ENCODE data around the gene PLCB4.
"Not testable (repeated sequence)": the region's sequence is repeated elsewhere in the genome, so short reads cannot be mapped to it uniquely, and the experiment has no call there.

Gene PLCB4

DNA sequence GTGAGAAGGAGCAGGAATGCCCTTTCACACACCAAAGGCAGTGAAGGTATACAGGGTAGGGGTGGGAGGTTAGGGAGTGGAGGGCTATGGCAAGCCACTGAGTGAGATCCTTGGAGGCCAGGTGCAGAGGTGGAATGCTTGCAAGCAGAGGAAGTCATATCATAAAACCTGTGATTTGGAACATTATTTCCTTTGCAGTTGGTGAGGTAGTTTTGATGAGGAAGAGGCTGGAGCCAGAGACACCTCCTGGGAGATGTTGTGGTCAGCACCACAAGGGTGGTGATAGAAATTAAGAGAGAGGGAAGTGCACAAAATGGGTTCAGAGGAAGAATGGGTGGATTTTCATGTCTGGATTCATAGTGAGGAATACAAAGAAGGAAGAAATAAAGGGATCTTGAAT is 73.0 kb downstream of the PLCB4 start:
- no peak for DNase-seq (ENCODE audit: low read depth in 2 of 2)

DNA sequence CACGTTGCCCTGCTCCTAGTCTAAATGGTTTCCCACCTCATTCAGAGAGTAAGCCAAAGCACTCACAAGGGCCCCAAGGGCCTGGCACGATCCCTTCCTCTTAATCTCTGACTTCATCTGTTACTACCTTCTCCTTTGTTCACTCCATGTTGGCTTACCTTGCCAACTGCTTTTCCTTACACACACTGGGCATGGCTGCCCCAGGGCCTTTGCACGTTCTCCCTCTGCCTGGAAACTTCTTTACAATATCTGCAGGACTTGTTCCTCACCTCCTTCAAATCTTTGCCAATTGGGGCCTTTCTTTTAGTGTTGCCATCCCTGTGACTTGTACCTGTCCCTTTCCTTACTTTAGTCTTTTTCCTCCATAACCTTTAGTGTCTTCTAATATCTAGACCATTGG is 73.9 kb downstream of the PLCB4 start:
- DNase-seq (ENCODE audit: low read depth in 2 of 2): no peak

DNA sequence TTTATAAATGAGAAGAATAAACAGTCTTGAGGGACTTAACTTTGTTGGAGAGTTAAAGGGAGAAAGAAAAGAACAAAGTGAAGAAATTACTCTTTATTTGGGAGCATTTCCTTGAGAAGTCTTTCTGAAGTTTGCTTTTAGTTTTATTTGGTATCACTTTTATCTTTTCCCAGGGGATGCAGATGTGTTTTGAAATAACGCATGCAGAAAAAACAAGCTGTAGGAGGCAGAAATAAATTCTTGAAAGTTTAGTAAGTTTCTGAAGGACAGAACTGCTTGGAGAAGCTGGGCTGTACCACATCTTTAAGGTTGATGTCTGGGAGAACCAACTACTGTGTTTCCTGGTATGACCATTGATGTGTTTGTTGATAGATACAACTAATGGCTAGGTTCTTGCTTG is 75.0 kb downstream of the PLCB4 start:
- DNase-seq (ENCODE audit: low read depth in 2 of 2): no peak

DNA sequence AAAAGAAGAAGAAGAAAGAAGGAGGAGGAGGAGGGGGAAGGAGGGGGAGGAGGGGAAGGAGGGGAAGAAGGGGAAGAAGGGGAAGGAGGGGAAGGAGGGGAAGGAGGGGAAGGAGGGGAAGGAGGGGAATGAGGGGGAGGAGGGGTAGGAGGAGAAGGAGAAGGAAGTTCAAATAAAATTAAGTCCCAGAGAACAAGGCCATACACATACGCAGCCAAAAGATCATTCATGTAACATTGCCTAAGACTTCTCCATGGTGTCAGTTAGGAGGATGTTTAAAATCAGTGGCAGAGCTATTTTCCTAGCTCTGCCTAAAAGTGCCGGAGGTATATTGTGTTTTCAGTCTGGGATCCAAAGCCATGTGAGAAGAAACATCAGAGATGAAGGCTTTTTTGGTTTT is 75.8 kb downstream of the PLCB4 start:
- DNase-seq (ENCODE audit: low read depth in 2 of 2): no peak

DNA sequence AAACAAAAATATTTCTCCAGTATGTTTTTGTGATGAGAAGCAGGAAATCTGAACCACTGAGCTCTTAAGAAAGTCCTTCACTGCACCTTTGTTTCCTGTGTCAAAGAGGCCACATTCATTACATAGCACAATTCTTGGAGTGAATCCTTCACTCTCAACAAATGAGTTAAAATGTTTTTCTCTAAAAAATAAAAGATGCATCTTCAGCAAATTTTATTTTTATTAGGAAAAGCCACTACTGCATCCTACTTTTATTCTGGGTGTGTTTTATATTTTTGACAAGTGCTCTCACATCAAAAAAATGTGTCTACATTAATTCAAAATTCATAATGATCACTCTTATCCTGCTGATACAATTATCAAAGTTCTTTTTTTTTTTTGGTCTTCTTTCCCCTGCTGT is 76.3 kb downstream of the PLCB4 start:
- no peak for DNase-seq (ENCODE audit: low read depth in 2 of 2)

DNA sequence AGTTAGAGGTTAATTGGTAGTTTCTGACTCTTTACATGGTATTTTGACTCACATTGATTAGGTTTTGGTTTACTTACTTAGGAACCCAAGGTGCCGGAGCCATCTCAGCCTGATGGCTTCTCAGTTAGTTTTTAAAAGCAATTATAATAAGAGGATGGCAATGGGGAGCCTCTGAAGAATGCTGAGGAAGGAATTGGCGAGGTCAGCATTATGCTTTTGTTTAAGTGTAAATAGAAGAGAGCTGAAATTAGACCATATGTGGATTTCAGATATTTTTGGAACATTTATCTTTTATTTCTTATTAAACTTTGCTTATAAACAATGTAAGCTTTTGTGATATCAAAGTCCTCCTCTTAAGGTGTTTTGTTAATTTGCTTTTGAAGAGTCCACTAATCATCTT is 77.8 kb downstream of the PLCB4 start:
- DNase-seq (ENCODE audit: low read depth in 2 of 2): no peak

DNA sequence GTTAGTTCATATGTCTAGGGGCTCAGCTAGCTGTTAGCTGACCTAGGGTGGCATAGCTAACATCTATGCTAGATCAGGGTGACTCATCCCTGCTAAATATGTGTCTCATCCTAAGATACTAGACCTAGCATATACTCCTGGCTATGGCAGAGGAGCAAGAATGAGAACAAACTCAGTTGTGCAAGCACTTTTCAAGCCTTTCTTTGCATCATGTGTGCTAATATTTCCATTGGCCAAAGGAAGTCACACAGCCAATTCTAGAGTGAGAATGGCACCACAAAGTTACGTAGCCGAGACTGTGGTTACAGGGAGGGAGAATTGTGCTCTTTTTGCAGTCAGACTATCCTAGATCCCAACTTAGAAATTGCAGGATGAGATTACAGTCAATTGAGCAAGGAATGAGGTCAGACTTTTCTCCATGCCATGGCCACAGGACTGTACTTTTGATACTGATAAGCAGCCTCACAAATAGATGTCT is 78.7 kb downstream of the PLCB4 start:
- no peak for DNase-seq (ENCODE audit: low read depth in 2 of 2)

DNA sequence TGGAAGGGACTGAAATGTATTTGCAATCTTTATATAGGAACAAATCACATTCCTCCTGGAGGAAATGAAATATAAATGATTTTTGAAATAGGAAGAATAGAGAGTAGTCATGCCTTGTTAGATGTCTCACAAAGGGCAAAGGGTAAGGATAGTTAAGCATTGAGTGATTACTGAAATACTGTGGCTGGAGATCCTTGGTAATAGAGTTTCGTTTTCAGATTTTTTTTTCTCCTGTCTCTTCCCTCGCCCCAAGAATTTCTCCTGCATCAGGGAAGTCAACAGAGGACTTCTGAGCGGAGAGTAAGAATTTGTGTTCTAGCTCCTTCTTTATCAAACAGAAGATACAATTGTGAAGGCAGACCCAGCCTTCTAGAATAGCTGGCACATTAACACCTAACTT is 79.4 kb downstream of the PLCB4 start:
- no peak for DNase-seq (ENCODE audit: low read depth in 2 of 2)

DNA sequence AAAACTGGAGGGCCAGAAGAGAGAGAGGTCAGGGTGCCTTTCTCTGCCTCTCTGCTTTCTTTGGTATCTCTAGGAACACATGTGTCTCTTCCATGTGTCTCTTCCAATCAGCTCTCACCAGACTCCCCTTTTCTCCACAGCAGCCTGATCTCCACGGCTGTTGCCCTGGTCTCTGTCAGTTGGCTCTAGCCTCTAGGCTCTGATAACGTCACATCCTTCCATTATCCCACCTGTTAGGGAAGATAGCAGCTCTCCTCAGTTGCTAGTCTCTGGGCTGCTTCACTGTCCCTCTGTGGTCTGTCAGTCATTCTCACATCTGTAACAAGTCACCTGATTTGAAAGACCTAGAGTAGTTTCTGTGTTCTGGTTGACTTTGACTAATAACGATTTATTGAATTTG is 80.2 kb downstream of the PLCB4 start:
- no peak for DNase-seq (ENCODE audit: low read depth in 2 of 2)

DNA sequence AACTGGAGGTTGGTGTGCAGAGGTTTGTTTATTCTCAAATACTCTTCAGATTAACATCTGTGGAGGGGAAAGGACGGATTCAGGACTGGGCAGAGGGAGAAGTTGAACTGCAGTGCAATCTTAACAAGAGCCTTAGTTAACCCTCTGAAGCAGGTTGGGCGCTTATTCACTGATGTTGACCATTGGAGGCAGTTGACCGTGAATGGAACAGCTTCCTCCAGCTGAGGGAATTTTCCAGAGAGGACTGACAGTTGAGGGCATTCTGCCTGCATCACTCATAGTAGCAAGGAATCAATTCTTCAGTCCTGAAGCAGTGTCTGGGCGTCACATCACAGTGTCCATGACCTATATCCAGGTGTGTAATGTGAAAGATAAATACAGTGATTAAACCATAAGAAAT is 80.9 kb downstream of the PLCB4 start:
- DNase-seq (ENCODE audit: low read depth in 2 of 2): no peak

DNA sequence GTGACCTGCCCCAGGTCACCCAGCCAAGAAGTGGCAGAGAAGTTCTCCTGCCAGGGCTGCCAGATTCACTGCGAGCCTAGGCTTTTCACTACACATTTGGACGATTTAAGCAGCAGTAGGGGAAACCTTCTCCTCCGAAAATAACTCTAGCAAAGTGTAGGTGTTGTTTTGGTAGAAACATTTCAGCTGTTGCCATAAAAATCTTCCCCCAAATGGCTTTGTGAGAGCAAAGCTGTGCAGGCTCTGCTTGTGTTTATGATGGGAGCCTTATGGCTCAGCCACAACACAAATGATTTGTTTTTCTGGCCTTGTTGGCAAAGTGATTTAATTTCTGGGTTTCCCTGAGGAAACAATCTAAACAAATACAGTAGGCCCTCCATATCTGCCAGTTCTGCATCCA is 81.8 kb downstream of the PLCB4 start:
- DNase-seq (ENCODE audit: low read depth in 2 of 2): no peak

DNA sequence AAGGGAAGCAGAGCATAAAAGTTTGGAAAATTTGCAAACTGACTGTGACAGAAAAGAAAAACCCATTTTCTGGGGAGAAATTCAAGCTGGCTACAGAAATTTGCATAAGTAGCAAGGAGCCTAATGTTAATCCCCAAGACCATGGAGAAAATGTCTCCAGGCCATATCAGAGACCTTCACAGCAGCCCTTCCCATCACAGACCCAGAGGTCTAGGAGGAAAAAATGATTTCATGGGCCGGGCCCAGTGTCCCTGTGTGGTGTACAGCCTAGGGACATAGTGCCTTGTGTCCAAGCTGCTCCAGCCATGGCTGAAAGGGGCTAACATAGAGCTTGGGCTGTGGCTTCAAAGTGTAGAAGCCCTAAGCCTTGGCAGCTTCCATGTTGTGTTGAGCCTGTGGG is 83.3 kb downstream of the PLCB4 start:
- not testable (repeated sequence) for DNase-seq (ENCODE audit: low read depth in 2 of 2)

DNA sequence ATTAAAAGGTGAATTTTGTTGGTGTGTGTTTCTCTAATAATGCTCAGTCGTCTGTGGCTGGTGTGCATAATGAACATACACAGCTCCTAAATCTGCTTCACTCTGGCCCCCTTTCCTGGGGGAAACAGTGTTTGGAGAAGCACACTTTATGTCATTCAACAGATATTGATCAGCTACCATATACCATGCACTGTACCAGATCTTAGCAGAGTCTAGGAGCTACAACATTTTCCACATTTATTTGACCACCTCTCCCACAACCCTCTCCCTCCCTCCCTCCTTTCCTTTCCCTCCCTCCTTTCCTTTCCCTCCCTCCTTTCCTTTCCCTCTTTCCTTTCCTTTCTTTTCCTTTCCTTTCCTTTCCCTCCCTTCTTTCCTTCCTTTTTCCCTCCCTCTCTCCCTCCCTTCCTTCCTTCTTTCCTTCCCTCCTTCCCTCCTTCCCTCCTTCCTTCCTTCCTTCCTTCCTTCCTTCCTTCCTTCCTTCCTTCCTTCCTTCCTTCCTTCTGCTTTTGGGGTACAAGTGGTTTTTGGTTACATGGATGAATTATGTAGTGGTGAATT is 85.7 kb downstream of the PLCB4 start:
- no peak for DNase-seq (ENCODE audit: low read depth in 2 of 2)

DNA sequence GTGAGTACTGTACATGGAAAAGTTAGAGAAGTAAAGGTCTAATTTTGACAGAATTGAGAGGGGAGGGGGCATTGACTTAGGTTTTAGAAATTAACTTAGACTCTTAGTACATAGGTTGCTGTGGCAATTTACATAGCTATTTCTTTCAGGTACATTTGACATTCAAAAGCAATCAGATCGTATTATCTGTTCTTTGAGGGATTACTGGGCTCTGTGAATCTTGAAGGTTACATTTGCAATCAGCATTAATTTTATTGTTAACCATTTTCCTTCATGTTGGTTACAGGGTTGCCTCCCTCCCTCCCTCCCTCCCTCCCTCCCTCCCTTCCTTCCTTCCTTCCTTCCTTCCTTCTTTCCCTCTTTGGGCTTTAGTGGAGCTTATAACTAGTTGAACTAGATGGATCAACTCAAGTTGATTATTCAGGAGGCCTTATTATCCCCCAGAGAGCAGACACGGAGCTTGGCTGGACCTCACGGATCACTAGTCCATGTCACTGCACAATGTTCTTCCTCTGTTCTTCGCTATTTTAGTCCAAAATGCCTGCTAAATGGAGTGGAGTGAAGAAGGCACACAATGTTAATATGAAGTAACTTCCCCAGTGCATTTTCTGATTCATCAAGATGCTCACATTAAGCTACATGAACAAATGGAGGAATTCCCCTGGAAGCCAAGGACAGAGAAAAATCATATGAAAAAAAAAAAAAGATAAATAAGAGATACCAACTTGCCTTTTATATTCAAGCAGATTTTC is 87.8 kb downstream of the PLCB4 start:
- no peak for DNase-seq (ENCODE audit: low read depth in 2 of 2)

DNA sequence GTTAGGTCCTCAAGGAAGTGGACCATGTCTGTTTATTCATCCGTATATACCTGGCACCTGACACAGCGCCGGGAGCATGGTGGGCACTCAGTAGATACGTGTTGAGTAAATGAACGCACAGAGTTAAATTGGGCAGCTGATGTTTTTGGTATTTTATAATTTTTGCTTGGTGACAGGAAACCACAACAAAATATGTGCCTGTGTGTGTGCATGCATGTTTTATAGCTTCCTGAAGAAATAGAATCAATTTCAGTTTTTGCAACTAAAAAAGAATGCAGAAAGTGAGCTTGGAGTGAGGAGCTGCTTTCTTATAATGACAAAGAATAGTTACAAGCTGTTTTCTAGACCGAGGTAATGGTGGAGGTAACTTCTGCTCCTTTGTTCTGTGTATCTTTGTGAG is 91.4 kb downstream of the PLCB4 start:
- DNase-seq (ENCODE audit: low read depth in 2 of 2): no peak

DNA sequence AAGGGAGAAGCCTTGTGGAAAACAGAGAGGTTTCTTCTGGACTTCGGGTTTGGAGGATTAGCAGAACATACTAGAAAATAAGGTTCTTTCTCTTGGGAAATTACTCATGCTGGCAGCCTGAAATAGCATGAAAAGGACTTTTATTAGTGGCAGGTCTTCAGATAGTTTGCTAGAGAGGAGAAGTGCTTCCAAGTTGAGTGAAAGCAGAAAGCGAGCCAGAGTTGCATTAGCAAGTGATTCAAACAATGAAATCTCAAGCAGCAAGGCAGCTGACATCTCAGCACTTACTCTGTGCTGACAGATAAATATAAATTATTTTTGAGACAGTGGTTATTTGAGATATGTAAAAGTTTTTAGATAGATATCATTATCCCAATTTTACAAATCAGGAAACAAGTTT is 91.9 kb downstream of the PLCB4 start:
- DNase-seq (ENCODE audit: low read depth in 2 of 2): no peak

DNA sequence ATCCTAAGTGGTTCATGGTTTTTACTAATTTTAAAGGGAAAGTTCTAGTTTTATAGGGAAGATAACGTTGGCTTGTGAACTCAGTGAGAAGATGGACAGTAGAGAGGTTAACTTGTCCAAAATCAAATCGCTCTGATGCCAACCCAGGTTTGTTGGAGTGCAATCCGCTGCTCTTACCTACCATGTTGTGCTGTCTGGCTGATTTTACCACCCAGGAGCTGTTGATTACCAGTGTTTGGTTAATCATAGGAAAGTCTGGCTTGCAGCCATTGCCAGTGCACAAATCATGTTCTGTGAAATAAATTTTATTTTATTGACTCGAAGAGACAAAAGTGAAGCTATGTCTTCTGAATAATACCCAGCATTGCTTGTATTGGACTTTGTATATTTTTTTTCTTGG is 92.4 kb downstream of the PLCB4 start:
- no peak for DNase-seq (ENCODE audit: low read depth in 2 of 2)

DNA sequence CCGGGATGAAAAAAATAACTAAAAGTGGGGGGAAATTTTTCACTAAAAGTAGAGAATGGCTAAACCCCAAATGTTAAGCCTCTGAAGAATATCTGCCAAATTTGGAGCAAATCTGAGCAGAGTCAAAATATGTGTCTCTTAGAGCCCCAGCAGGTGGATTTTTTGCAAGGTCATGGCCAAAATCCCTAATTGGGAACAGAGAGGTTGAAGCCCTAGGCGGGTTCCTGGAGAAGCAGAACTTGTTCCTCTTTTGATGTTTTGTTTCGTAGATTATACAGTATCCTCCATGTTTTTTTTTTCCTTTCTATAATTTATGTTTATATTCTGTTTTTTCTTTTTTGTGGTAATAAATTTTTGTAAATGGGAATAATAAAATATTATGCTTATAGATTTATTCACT is 94.4 kb downstream of the PLCB4 start:
- no peak for DNase-seq (ENCODE audit: low read depth in 2 of 2)

DNA sequence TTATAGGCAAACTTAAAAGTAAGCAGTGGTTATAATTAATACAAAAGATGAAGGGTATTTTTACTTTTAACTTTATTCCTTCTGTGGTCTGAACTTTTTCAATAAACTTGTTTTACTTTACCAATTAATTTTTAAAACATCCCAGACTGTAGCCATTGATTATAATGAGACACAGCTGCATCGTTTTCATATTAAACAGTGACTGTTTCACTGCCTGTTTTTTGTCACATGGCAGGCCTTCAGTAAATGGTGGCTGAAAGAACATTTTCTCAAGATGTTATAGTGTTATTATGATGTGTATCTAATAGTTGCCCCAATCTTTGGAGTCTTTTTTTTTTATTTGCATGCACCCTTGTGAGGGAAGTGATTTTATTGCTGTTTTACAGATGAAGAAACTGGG is 95.1 kb downstream of the PLCB4 start:
- no peak for DNase-seq (ENCODE audit: low read depth in 2 of 2)

DNA sequence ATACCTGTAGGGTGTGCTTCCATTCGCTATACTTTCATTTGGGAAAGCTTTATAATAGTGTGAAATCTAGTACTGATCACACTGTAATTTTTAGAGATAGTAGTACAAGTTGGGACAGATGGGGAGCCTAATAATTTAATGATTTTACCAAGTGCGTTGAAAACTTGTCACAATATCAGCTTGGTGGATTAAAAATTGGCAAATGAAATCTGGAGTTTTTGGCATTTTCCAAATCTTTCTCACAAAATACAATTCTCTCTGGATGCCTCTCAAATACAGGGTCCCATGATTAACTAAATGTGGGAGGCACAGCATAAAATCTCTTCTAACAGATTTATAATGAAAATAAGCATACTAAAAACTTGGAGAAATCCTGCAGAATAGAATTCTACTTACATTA is 96.4 kb downstream of the PLCB4 start:
- DNase-seq (ENCODE audit: low read depth in 2 of 2): no peak

DNA sequence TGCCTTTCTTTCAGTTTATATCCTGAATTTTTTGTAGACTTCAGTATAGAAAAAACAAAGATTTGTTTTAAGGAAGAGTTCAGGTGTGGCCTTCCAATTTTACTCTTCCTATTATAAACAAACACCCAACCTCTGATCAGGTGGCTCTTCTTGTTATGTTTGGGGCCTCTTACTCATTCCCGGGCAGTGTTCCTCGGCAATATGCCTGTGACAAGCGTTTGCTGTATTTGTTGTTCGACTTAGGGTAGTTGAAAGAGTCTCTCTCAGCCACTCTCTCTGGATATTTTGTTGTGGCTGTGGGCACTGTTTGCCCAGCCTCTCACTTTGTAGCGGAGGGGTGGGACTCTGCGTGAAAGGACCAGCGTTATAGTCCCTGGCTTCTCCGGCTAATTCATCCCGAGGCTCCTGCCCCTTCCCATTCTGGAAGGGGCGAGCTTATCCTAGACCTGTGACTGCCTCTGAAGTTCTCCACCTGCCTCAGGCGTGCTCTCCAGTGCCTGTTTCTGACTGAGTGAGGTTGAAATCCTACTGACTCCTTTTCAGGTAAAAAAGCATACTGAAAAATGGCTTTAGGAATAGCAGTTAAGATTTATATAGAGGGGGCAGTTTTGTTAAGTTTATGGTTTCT is 97.4 kb downstream of the PLCB4 start:
- DNase-seq (ENCODE audit: low read depth in 2 of 2): no peak

DNA sequence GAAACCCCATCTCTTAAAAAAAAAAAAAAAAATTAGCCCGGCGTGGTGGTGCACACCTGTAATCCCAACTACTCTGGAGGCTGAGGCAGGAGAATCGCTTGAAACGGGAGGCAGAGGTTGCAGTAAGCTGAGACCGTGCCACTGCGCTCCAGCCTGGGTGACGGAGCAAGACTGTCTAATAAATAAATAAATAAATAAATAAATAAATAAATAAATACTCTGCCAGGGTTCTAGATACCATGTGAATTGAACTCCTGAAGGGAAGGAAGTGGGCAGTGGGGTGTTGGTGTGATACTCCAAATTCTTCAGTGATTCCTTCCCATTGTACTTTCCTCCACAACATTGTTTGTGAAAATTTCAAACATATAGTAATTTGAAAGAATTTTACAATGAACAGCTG is 100.5 kb downstream of the PLCB4 start:
- DNase-seq (ENCODE audit: low read depth in 2 of 2): no peak

DNA sequence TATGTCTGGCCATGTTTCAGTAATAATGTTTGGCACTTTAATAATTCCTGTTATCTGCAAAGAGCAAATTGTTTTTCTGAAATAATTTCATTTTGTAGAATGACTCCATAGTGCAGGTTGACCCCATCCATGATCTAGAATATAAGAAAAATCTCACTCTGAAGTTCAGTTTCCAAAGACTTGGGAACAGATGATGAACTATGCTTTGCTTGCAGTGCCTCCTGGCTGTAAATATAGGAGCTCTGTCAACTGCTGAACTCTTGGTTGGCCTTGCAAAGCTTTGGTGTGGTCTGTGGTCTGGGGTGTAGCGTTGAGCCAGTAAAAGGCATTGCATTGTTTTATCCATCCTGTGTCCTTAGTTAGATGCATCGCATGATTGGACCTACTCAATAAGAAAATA is 104.0 kb downstream of the PLCB4 start:
- DNase-seq (ENCODE audit: low read depth in 2 of 2): no peak

All from stimulated activated CD4-positive, alpha-beta T cell treated with anti-CD3 and anti-CD28 coated beads, Interleukin-1b, Interleukin-23, amount 100 ng/mL, for 4 hours (primary cell).